Osteocyte (in vitro differentiated cells): ENCODE data around the gene FSTL5. TPM values are rescaled to one million over a fixed set of nuclear protein-coding genes. Genes with fewer than 3 reads are reported as not detected.

ENCODE experiments used
- DNase-seq: peaks from one replicate; pipeline ENCODE4 v3.0.0; 2021; ENCODE audit warnings: mixed read lengths; ENCODE audit not compliant: unreplicated experiment; ENCODE audit errors: extremely low spot score
- H3K27ac Mint-ChIP-seq: one replicate; pipeline ENCODE4 v1.8.0; 2021; ENCODE audit warnings: mild to moderate bottlenecking, mixed read lengths; ENCODE audit not compliant: unreplicated experiment
- H3K27me3 Mint-ChIP-seq: one replicate; pipeline ENCODE4 v1.8.0; 2021; ENCODE audit warnings: mixed read lengths; ENCODE audit not compliant: unreplicated experiment
- H3K36me3 Mint-ChIP-seq: one replicate; pipeline ENCODE4 v1.8.0; 2021; ENCODE audit warnings: mixed read lengths; ENCODE audit not compliant: unreplicated experiment
- H3K4me1 Mint-ChIP-seq: one replicate; pipeline ENCODE4 v1.8.0; 2021; ENCODE audit warnings: mixed read lengths; ENCODE audit not compliant: unreplicated experiment
- H3K4me3 Mint-ChIP-seq: one replicate; pipeline ENCODE4 v1.8.0; 2021; ENCODE audit warnings: mild to moderate bottlenecking, moderate library complexity, mixed read lengths; ENCODE audit not compliant: unreplicated experiment
- H3K9me3 Mint-ChIP-seq: one replicate; pipeline ENCODE4 v1.8.0; 2021; ENCODE audit warnings: mixed read lengths; ENCODE audit not compliant: unreplicated experiment
- total RNA-seq: library from RNA; stranded (reverse); gene quantifications from 2 replicates; pipeline ENCODE4 v1.2.1, GENCODE V29; 2021
- TF ChIP-seq, protein P1 (sequence below): fragments of 200-600 bp; sonication (generic); IDR thresholded peaks from 2 replicates; pipeline ENCODE4 v1.5.0; 2021; ENCODE audit warnings: antibody characterized with exemption, mild to moderate bottlenecking, moderate library complexity

Gene FSTL5
- total RNA-seq, 1 donor from 2014 or later = 0.11 TPM

DNA sequence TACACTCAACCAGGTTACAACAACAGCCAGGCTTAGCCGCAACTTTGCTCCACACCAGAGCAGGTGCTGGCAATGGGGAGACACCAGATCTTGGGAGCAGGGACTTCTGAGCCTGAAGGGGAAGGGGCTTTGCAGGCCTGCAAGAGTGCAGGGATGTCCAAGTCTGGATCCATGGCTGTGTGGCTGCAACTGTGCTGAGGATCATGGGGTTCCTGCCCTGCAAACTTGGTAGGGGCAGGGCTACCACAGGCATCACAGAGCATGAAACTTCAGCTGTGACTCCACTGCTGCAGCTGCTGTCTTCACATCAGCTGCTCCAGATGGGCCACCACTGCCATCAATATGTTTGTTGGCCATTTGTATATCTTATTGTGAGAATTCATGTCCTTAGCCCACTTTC, 340.4 kb downstream of the FSTL5 start:
- Mint-ChIP-seq H3K36me3 (no peaks in the 10 kb centered on the region), H3K27ac (no peak overlapping the region)
- no peak for DNase-seq

DNA sequence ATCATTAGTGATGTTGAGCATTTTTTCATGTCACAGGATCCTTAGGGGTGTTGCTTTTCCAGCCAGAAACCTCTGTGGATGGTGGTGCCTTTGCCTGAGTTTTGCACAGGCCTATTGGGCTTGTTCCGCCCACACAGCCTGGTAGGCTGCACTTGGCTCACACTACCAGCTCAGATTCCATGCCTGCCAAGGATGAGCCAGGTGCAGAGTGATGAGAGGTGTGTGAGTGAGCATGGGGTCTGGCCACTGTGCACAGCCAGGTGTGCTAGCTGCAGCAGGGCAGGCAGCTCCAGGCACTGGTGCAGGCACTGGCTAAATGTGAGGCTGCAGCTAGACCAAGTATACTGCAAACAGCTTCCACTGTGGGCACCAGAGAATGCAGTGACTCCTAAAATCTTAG, 341.6 kb downstream of the FSTL5 start:
- DNase-seq = no peak
- H3K36me3 Mint-ChIP-seq = no peaks in the 10 kb centered on the region
- H3K9me3 Mint-ChIP-seq = peaks cover 9% of the 10 kb centered on the region
- peaks cover 4% of the 10 kb centered on the region for H3K4me1 Mint-ChIP-seq
- no peak overlapping the region for H3K27ac Mint-ChIP-seq
- H3K4me3 Mint-ChIP-seq = no peak overlapping the region
- H3K27me3 Mint-ChIP-seq = peaks cover 2% of the 10 kb centered on the region
- TF ChIP-seq, protein P1, sequence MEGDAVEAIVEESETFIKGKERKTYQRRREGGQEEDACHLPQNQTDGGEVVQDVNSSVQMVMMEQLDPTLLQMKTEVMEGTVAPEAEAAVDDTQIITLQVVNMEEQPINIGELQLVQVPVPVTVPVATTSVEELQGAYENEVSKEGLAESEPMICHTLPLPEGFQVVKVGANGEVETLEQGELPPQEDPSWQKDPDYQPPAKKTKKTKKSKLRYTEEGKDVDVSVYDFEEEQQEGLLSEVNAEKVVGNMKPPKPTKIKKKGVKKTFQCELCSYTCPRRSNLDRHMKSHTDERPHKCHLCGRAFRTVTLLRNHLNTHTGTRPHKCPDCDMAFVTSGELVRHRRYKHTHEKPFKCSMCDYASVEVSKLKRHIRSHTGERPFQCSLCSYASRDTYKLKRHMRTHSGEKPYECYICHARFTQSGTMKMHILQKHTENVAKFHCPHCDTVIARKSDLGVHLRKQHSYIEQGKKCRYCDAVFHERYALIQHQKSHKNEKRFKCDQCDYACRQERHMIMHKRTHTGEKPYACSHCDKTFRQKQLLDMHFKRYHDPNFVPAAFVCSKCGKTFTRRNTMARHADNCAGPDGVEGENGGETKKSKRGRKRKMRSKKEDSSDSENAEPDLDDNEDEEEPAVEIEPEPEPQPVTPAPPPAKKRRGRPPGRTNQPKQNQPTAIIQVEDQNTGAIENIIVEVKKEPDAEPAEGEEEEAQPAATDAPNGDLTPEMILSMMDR = no peak

More for the DNA sequence above, 340.4 kb downstream of the FSTL5 start:
- Mint-ChIP-seq H3K27me3 (no peaks in the 10 kb centered on the region), H3K9me3 (peaks cover 15% of the 10 kb centered on the region), H3K4me3 (no peak overlapping the region), H3K4me1 (peaks cover 12% of the 10 kb centered on the region)
- TF ChIP-seq, protein P1 = no peak

DNA sequence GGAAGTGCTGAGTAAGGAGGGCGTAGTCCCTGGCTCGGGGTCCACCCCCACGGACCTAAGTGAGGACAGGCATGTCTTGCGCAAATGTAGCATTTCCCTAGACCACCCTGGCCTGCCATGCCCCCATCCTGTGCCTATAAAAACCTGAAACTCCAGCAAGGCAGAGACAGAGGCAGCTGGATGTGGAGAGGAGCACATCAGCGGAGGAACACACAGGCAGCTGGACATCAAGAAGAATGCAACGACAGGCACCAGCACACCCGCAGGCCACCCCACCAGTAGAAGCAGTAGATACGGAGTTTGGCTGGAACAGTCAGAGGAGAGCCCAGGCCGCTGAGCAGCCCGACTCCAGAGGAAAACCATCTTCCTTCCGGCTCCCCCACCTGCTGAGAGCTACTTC, 345.9 kb downstream of the FSTL5 start:
- H3K9me3 Mint-ChIP-seq = no peaks in the 10 kb centered on the region
- H3K36me3 Mint-ChIP-seq = no peaks in the 10 kb centered on the region
- peaks cover 4% of the 10 kb centered on the region for H3K4me1 Mint-ChIP-seq
- no peak overlapping the region for H3K4me3 Mint-ChIP-seq
- no peak for DNase-seq
- H3K27me3 Mint-ChIP-seq = peaks cover 2% of the 10 kb centered on the region
- TF ChIP-seq, protein P1 = no peak
- H3K27ac Mint-ChIP-seq = no peak overlapping the region

DNA sequence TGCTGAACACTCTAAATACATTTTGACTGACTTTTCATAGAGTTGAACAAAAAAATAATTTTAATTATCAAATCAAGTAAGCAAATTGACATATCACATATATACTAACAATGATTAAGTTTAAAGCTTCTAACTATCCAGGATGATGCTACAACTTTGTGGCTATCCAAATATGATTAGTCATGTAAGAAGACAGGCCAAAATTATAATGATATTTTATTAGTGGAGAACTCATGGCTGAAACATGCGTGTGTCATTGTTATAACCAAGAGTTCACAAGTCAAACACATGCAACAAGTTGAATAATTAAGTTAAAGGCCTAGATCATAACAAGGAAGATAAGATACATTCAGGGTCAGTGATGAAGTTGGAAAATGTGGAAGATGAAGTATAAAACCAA, 346.8 kb downstream of the FSTL5 start:
- H3K36me3 Mint-ChIP-seq = no peaks in the 10 kb centered on the region
- peaks cover 2% of the 10 kb centered on the region for H3K27me3 Mint-ChIP-seq
- TF ChIP-seq, protein P1 = no peak
- no peak for DNase-seq
- H3K4me3 Mint-ChIP-seq = no peak overlapping the region
- peaks cover 4% of the 10 kb centered on the region for H3K4me1 Mint-ChIP-seq
- no peaks in the 10 kb centered on the region for H3K9me3 Mint-ChIP-seq
- no peak overlapping the region for H3K27ac Mint-ChIP-seq

DNA sequence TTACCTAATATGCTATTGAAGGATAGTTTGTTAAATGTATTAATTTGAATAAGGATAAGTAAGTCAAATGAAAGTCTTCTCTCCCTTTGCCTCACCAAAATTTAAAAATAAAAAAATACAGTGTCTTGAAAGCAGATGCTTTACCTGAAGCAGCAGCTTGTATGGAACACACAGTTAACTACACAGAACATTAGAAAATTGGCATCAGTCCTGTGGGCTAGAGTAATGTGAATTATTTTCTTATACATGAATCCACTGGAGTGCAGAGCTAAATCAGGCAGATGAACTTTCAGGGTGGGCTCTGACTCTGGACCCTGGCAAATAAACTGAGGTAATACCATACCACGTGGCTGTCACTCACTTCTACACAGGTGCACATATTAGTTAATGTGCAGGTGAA, 348.0 kb downstream of the FSTL5 start:
- no peak for DNase-seq
- Mint-ChIP-seq H3K27me3 (peaks cover 2% of the 10 kb centered on the region), H3K4me1 (peaks cover 4% of the 10 kb centered on the region), H3K27ac (no peak overlapping the region), H3K9me3 (no peaks in the 10 kb centered on the region), H3K4me3 (no peak overlapping the region), H3K36me3 (no peaks in the 10 kb centered on the region)
- TF ChIP-seq, protein P1 = no peak
